ENCODE data around the gene PEAR1. TPM values are rescaled to one million over a fixed set of nuclear protein-coding genes. Genes with fewer than 3 reads are reported as not detected.

The PEAR1 gene
- total and polyA plus RNA-seq, 2 of the 8 experiments (the other 6 are each of a cell fraction or from before 2014, with no cell fraction given), result 0.63 to 0.71 TPM

DNA sequence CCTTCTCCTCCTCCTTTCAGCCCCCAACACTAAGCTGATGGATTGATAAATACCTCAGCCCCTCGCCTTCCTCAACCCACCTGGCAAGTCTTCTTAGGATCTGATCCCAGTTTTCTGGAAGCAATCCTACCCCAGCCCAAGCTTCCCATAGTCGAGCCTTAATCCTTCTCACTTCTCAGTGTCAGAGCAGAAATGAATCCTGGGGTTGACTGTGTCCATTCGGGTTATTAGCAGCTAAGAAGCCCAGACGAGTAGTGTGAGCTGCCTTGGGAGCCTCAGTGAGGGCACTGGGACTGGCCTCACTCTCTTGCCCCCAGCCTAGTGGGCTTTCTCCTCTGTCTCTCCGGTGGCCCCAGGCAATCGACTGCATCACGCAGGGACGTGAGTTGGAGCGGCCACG is 12.4 kb upstream of the PEAR1 start:
- H3K4me1 ChIP-seq (replicated peaks in 1 of 4; ENCODE audit: control insufficient read depth in 3 of 4, insufficient read depth in 4 of 4, low read length in 3 of 4), result peaks cover 3 to 22% (median 8%) of the 10 kb centered on the region in 4 experiments
- POLR2A ChIA-PET (ENCODE audit: partially characterized antibody), result interaction anchor here (1.1 to 1.7 kb wide), 2 partner anchors 8 to 140 kb away, joined by 4 to 5 read pairs; partner anchors contain the start of gene MRPL24
- CTCF ChIA-PET (ENCODE audit: partially characterized antibody), result interaction anchor here (0.6 to 31.4 kb wide), 15 partner anchors 8 to 257 kb away, joined by 3 to 719 read pairs (median 4); partner anchors contain the start of genes INSRR, LRRC71, NTRK1 and PEAR1

More for the DNA sequence above, 12.4 kb upstream of the PEAR1 start:
- H3K79me1 ChIP-seq (ENCODE audit: low read depth, low read length), result no peaks in the 10 kb centered on the region
- H3K14ac ChIP-seq (ENCODE audit: insufficient read length), result no peak overlapping the region
- H4K8ac ChIP-seq (ENCODE audit: extremely low read depth, insufficient read depth, low read length), result no peak overlapping the region
- no peak overlapping the region for H3K9ac ChIP-seq (replicated peaks in 1 of 4; ENCODE audit: extremely low read depth in 1 of 4, low read depth in 3 of 4, low read length in 3 of 4)
- H3K23ac ChIP-seq (ENCODE audit: insufficient read length), result no peak overlapping the region
- H2BK15ac ChIP-seq (ENCODE audit: low read length), result no peak overlapping the region
- no peak overlapping the region for H2AFZ ChIP-seq (ENCODE audit: low read length)
- peaks cover 0 to 34% (median 25%) of the 10 kb centered on the region in 4 experiments; a peak in 6 of 7 replicates for H3K27me3 ChIP-seq (replicated peaks in 1 of 4; ENCODE audit: control insufficient read depth in 3 of 4, extremely low read depth in 1 of 4, insufficient read depth in 3 of 4, low read length in 3 of 4)
- H2BK12ac ChIP-seq (ENCODE audit: low read depth, low read length), result no peak overlapping the region; the same call in 1 of the 2 replicates
- H2BK20ac ChIP-seq (ENCODE audit: low read length), result no peak overlapping the region
- H3K18ac ChIP-seq (ENCODE audit: extremely low read depth, low read length), result no peak overlapping the region
- no peak for TF ChIP-seq BACH1 (IDR thresholded peaks at IDR 0.05; ENCODE audit: low read length)
- TF ChIP-seq TEAD4 (IDR thresholded peaks at IDR 0.05; ENCODE audit: low read depth, low read length), result no peak
- TF ChIP-seq KDM1A (IDR thresholded peaks at IDR 0.05; ENCODE audit: borderline replicate concordance, low read length), result no peak
- no peak for TF ChIP-seq POLR2A (IDR thresholded peaks at IDR 0.05; ENCODE audit: control extremely low read depth in 1 of 2, low read depth in 2 of 2, low read length in 2 of 2)
- H3K4me3 ChIP-seq (ENCODE audit: extremely low read depth in 1 of 4, insufficient read depth in 2 of 4, low read depth in 3 of 4, low read length in 4 of 4), result no peak overlapping the region
- WGBS, 2 experiments (ENCODE audit: extremely low coverage in 1 of 2, insufficient coverage in 1 of 2, insufficient read length in 1 of 2, insufficient replicate concordance in 2 of 2, low coverage in 1 of 2, low lambda C conversion rate in 2 of 2, missing lambda C conversion rate in 1 of 2), result 83% methylated on average over 10 of the region's 10 CpGs; no CpG with 5 or more reads in 1 of the 2 experiments
- no peak overlapping the region for H2AK5ac ChIP-seq (ENCODE audit: low read depth, low read length)
- H3K23me2 ChIP-seq (ENCODE audit: low read depth, low read length), result 0 out of 2 replicates have a peak, but pooled peaks cover 2% of the 10 kb centered on the region
- peaks cover 0 to 3% of the 10 kb centered on the region in 2 experiments for H4K20me1 ChIP-seq (replicated peaks in 1 of 2; ENCODE audit: control insufficient read depth in 1 of 2, insufficient read depth in 2 of 2, low read length in 2 of 2)
- no peak overlapping the region for H3K4ac ChIP-seq (replicated peaks; ENCODE audit: insufficient read length, low read depth, low read length)
- DNase-seq (ENCODE audit: low read depth in 1 of 2, low spot score in 2 of 2) (no peak), FAIRE-seq (no peak)
- no peaks in the 10 kb centered on the region for H3K9me3 ChIP-seq (ENCODE audit: insufficient read depth in 2 of 2, low read depth in 1 of 2, low read length in 1 of 2)
- no peak overlapping the region for H3K56ac ChIP-seq (replicated peaks; ENCODE audit: insufficient read length, low read depth, low read length)
- no peak overlapping the region for H2BK5ac ChIP-seq (ENCODE audit: low read depth, low read length)
- H2BK120ac ChIP-seq (replicated peaks; ENCODE audit: low read depth, low read length), result no peak overlapping the region
- H3K36me3 ChIP-seq (ENCODE audit: control insufficient read depth in 2 of 4, insufficient read depth in 4 of 4, low read length in 3 of 4), result no peaks in the 10 kb centered on the region
- no peaks in the 10 kb centered on the region for H3K79me2 ChIP-seq (ENCODE audit: control insufficient read depth in 1 of 2, insufficient read depth in 2 of 2, low read length in 2 of 2)
- no peak overlapping the region for H4K5ac ChIP-seq (ENCODE audit: insufficient read length, low read depth, low read length)
- no peak overlapping the region for H3K4me2 ChIP-seq (ENCODE audit: insufficient read depth in 1 of 2, low read depth in 2 of 2, low read length in 2 of 2)
- no peak overlapping the region for H3K27ac ChIP-seq (ENCODE audit: low read depth, low read length)
- no peak overlapping the region for H4K91ac ChIP-seq (replicated peaks; ENCODE audit: insufficient read length, low read length)
